OCI-LY1 (cell line): ENCODE results near the gene TNNI2.

Experiments used
- H2AFZ ChIP-seq: fragments of 200-600 bp; sonication (generic), shearing (Covaris generic); 2 replicates; pipeline ENCODE4 v1.6.0; 2014; ENCODE audit warnings: antibody characterized with exemption, mild to moderate bottlenecking, low read length
- H3F3A ChIP-seq: fragments of 200-600 bp; sonication (generic), shearing (Covaris generic); 2 replicates; pipeline ENCODE4 v1.6.0; 2014; ENCODE audit warnings: mild to moderate bottlenecking, antibody characterized with exemption, low read length, moderate library complexity; ENCODE audit not compliant: insufficient read depth
- H3K27ac ChIP-seq: fragments of 200-600 bp; sonication (generic); 2 replicates; pipeline ENCODE4 v1.5.1; 2014; ENCODE audit warnings: low read length, mixed run types, mild to moderate bottlenecking, low read depth; ENCODE audit not compliant: poor library complexity, severe bottlenecking
- H3K27me3 ChIP-seq: fragments of 200-600 bp; sonication (generic); 2 replicates; pipeline ENCODE4 v1.6.0; 2014; ENCODE audit warnings: antibody characterized with exemption, mild to moderate bottlenecking, low read length, moderate library complexity; ENCODE audit not compliant: insufficient read depth
- H3K36me3 ChIP-seq: fragments of 200-600 bp; sonication (generic); 2 replicates; pipeline ENCODE4 v1.6.1; 2014; ENCODE audit warnings: mild to moderate bottlenecking, antibody characterized with exemption, low read length, moderate library complexity, mixed read lengths; ENCODE audit not compliant: insufficient read depth
- H3K4me1 ChIP-seq: fragments of 200-600 bp; sonication (generic); 2 replicates; pipeline ENCODE4 v1.5.1; 2014; ENCODE audit warnings: mild to moderate bottlenecking, low read length, moderate library complexity; ENCODE audit not compliant: insufficient read depth, severe bottlenecking
- H3K4me2 ChIP-seq: fragments of 200-600 bp; sonication (generic), shearing (Covaris generic); 2 replicates; pipeline ENCODE4 v1.6.1; 2014; ENCODE audit warnings: low read length
- H3K4me3 ChIP-seq: fragments of 200-600 bp; sonication (generic); 2 replicates; pipeline ENCODE4 v1.5.1; 2014; ENCODE audit warnings: low read length, low read depth, mild to moderate bottlenecking, mixed read lengths; ENCODE audit not compliant: poor library complexity, severe bottlenecking
- H3K79me2 ChIP-seq: fragments of 200-600 bp; shearing (Covaris generic); 2 replicates; pipeline ENCODE4 v1.6.1; 2016; ENCODE audit warnings: mixed run types, low read length, mixed read lengths; ENCODE audit not compliant: insufficient read depth
- H3K9ac ChIP-seq: fragments of 200-600 bp; sonication (generic), shearing (Covaris generic); 2 replicates; pipeline ENCODE4 v1.6.1; 2014; ENCODE audit warnings: mild to moderate bottlenecking, low read length, mixed read lengths
- H3K9me2 ChIP-seq: fragments of 200-600 bp; sonication (generic), shearing (Covaris generic); 2 replicates; pipeline ENCODE4 v1.6.1; 2014; ENCODE audit warnings: low read depth, mild to moderate bottlenecking, low read length, mixed read lengths
- H3K9me3 ChIP-seq: fragments of 200-600 bp; shearing (Covaris generic); 2 replicates; pipeline ENCODE4 v1.6.1; 2014; ENCODE audit warnings: low read length, mixed read lengths
- H4K20me1 ChIP-seq: fragments of 200-600 bp; sonication (generic), shearing (Covaris generic); 2 replicates; pipeline ENCODE4 v1.6.0; 2016; ENCODE audit warnings: mild to moderate bottlenecking, low read length; ENCODE audit not compliant: insufficient read depth
- CTCF ChIP-seq: fragments of 200-600 bp; sonication (generic), shearing (Covaris generic); IDR thresholded peaks from 2 replicates; pipeline ENCODE4 v1.5.1; 2017; ENCODE audit warnings: mild to moderate bottlenecking, antibody characterized with exemption, low read length, moderate library complexity, mixed read lengths
- EZH2 ChIP-seq: fragments of 200-600 bp; sonication (generic), shearing (Covaris generic); IDR thresholded peaks from 2 replicates; pipeline ENCODE4 v1.8.0; 2017; ENCODE audit warnings: borderline replicate concordance, mixed run types, mild to moderate bottlenecking, antibody characterized with exemption, low read length, moderate library complexity, mixed read lengths

The TNNI2 gene

GRCh38 chr11:1867381-1867780 lies 28.6 kb downstream of the TNNI2 start:
- no peaks in the 10 kb centered on the region for H3K9me2 ChIP-seq
- peaks cover 40% of the 10 kb centered on the region for H3K36me3 ChIP-seq
- no peaks in the 10 kb centered on the region for H3F3A ChIP-seq
- no peaks in the 10 kb centered on the region for H3K27me3 ChIP-seq
- H3K27ac ChIP-seq = no peak overlapping the region
- no peaks in the 10 kb centered on the region for H3K79me2 ChIP-seq
- H3K4me1 ChIP-seq = peaks cover 36% of the 10 kb centered on the region
- H4K20me1 ChIP-seq = no peaks in the 10 kb centered on the region
- TF ChIP-seq EZH2 (no peak), CTCF (no peak)
- no peak overlapping the region for H3K4me2 ChIP-seq
- no peak overlapping the region for H2AFZ ChIP-seq
- H3K9me3 ChIP-seq = no peaks in the 10 kb centered on the region
- no peak overlapping the region for H3K4me3 ChIP-seq
- H3K9ac ChIP-seq = no peak overlapping the region

DNA sequence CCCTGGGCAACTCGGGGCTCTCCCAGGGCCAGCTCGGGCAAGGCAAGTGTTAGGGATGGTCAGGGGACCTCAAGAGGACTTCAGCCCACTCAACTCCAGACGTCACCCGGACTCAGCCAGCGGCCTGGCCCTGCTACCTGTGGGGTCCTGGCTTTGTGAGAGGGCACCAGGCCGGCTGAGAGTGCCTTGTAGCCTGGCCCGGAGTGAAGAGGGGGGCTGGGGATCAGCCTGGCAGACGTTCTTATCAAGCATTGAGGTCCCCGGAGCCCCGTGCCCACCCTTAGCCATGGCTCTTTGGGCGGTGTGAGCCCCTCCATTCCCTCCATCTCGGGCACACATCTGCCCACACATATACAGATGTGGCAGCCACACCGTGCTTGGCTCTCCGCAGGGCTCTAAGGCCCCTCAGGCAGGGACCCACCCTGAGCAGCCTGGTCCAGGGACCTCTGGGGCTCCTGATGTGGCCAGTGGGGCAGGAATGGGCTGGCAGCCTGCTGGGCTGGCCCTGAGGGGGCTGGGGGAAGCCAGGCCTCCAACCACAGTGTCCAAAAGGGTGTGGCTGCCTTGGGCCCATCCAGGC lies 29.4 kb downstream of the TNNI2 start:
- Histone ChIP-seq H3K9ac (no peak overlapping the region), H3K27ac (no peak overlapping the region), H3K79me2 (no peaks in the 10 kb centered on the region)

GRCh38 chr11:1868636-1869291 lies 30.0 kb downstream of the TNNI2 start:
- peak overlapping the region; percentile 3; the same call in 1 of the 2 replicates for H3K4me2 ChIP-seq
- TF ChIP-seq CTCF = no peak
- no peak overlapping the region for H3K9ac ChIP-seq
- H3F3A ChIP-seq = no peaks in the 10 kb centered on the region
- H3K9me3 ChIP-seq = no peaks in the 10 kb centered on the region
- no peak overlapping the region for H2AFZ ChIP-seq
- H4K20me1 ChIP-seq = no peaks in the 10 kb centered on the region
- H3K27me3 ChIP-seq = no peaks in the 10 kb centered on the region
- H3K79me2 ChIP-seq = no peaks in the 10 kb centered on the region
- H3K36me3 ChIP-seq = peaks cover 26% of the 10 kb centered on the region
- no peak overlapping the region for H3K27ac ChIP-seq
- peaks cover 36% of the 10 kb centered on the region for H3K4me1 ChIP-seq
- H3K9me2 ChIP-seq = no peaks in the 10 kb centered on the region
- H3K4me3 ChIP-seq = no peak overlapping the region

More for the DNA sequence above, 29.4 kb downstream of the TNNI2 start:
- H3F3A ChIP-seq = no peaks in the 10 kb centered on the region
- H4K20me1 ChIP-seq = no peaks in the 10 kb centered on the region
- H3K27me3 ChIP-seq = no peaks in the 10 kb centered on the region
- peaks cover 32% of the 10 kb centered on the region for H3K36me3 ChIP-seq
- peaks cover 36% of the 10 kb centered on the region for H3K4me1 ChIP-seq
- H2AFZ ChIP-seq = no peak overlapping the region
- no peak for TF ChIP-seq EZH2
- H3K4me3 ChIP-seq = no peak overlapping the region
- H3K9me2 ChIP-seq = no peaks in the 10 kb centered on the region
- no peaks in the 10 kb centered on the region for H3K9me3 ChIP-seq
- H3K4me2 ChIP-seq = peak overlapping the region; percentile 3; the same call in 1 of the 2 replicates
